Breast epithelium (tissue), 3 donors: ENCODE data around the gene PUM2.

Experiments used
- CTCF ChIP-seq, 3 donors: fragments of 450-650 bp; IDR thresholded peaks; one replicate each; pipeline ENCODE4 v1.5.1; 2016 to 2017; ENCODE audit warnings: antibody characterized with exemption in 3 of 3, mild to moderate bottlenecking in 3 of 3, moderate library complexity in 3 of 3
- POLR2AphosphoS5 ChIP-seq, 3 donors: sonication (generic); formaldehyde crosslinking; IDR thresholded peaks; one replicate each; pipeline ENCODE4 v1.6.1; 2017; ENCODE audit warnings: antibody characterized with exemption in 3 of 3

DNA sequence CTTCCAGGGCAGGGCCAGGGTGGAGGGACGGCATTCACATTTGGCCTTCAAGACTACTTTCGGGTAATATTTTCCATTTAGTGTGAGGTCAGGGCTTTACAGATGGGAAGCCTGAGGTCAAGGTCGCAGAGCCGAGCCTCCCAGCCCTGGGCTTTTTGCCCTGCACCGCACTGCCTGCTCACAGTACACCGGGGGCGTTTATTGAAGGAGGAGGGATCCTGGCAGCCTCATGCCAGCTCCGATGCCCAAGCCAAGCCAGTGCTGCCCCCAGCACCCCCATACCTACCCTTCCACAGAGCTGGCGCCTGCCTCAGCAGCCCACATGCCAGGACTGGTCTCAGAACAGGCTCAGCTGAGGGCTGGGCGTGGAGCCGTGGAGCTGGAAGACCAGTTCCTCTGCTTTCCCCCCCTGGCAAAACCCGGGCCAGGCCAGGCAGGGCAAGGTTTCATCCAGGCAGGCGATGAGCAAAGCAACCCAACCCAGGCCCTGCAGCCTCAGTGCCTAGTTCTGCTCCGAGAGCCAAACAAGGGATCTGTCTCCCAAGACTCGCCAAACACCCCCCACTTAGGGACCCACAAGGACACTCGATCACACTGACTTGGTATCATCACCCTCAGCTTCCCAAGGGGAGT is 137.7 kb downstream of the PUM2 start:
- TF ChIP-seq POLR2AphosphoS5 (IDR thresholded peaks at IDR 0.05), result peak in 1 of 3 donors; percentile 56
- no peak for TF ChIP-seq CTCF (IDR thresholded peaks at IDR 0.05)
